GM18511 (cell line): ENCODE data around the gene SPIN2A.
"Not testable (repeated sequence)": the region's sequence is repeated elsewhere in the genome, so short reads cannot be mapped to it uniquely, and the experiment has no call there.

Experiments used
- ATAC-seq: cut with Tn5 transposase; IDR thresholded peaks from one replicate; pipeline ENCODE4 v1.9.1; 2021; ENCODE audit warnings: mild to moderate bottlenecking, moderate library complexity; ENCODE audit not compliant: unreplicated experiment

The SPIN2A gene

DNA sequence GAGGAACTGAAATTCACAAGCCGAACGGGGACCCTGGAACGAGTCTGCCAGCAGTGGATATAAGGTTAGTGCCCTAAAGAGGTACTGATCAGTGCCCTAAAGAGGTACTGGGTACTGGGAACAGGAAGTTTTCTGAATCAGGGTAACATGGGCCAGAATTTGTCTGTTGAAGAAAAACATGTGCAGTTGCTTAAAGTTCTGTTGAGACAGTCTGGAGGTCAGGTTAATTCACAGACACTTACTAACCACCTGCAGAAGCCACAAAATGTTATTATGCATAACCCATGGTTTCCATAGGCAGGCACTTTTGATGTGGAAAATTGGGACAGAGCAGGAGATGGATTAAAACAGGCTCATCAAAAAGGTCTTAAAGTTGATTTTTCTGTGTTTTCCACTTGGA is 33.7 kb downstream of the SPIN2A start:
- ATAC-seq, result no peak

DNA sequence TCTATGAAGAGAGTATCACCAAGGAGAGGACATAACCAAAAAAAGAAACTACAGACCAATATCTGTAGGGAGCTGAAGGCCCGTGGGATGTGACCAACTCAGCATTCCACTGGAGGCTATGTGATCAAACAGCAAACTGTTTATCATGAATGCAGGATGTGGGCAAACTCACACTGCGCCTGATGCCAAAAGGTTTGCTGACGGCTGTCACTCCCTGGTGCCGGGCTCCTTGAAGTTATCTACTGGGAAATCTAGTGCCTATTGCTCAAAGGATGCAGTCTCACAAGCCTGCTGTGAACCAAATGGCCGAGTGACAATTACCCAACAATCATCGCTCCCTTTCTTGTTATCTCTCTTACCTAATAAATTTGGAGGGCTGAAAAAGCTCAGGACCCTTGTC is 34.3 kb downstream of the SPIN2A start:
- not testable (repeated sequence) for ATAC-seq
